ENCODE results near the gene TSC22D4.

The TSC22D4 gene

GRCh38 chr7:100486111-100486636 lies 7.2 kb upstream of the TSC22D4 start:
- Mint-ChIP-seq H3K9me3 (no peaks in the 10 kb centered on the region), H3K36me3 (ENCODE audit: low read depth) (no peaks in the 10 kb centered on the region), H3K27me3 (no peaks in the 10 kb centered on the region), H3K27ac (no peak overlapping the region), H3K4me3 (no peak overlapping the region), H3K4me1 (peaks cover 9% of the 10 kb centered on the region)
- DNase-seq, result no peak
- no peak for ATAC-seq

GRCh38 chr7:100485471-100485876 lies 6.5 kb upstream of the TSC22D4 start:
- Mint-ChIP-seq H3K9me3 (no peaks in the 10 kb centered on the region), H3K4me3 (no peak overlapping the region), H3K36me3 (ENCODE audit: low read depth) (no peaks in the 10 kb centered on the region), H3K27ac (no peak overlapping the region), H3K27me3 (no peaks in the 10 kb centered on the region), H3K4me1 (peaks cover 9% of the 10 kb centered on the region)
- DNase-seq (no peak), ATAC-seq (no peak)

- Mint-ChIP-seq H3K27ac (no peak overlapping the region), H3K4me1 (peaks cover 11% of the 10 kb centered on the region), H3K27me3 (no peaks in the 10 kb centered on the region), H3K36me3 (ENCODE audit: low read depth) (no peaks in the 10 kb centered on the region), H3K9me3 (no peaks in the 10 kb centered on the region), H3K4me3 (peak overlapping the region; percentile 10)
- DNase-seq, result no peak
- no peak for ATAC-seq
Observed at GRCh38 chr7:100484673-100485045, 5.6 kb upstream of the TSC22D4 start.

GRCh38 chr7:100483722-100484672 lies 5.0 kb upstream of the TSC22D4 start, which contains the start of gene NYAP1:
TSS of gene NYAP1 (plus strand) at chr7:100483927. CDS start at chr7:100485312, 1,385 bp downstream.
- Mint-ChIP-seq H3K4me3 (peak within 1 kb of the TSS; percentile 81), H3K27ac (peak within 1 kb of the TSS; percentile 76)

GRCh38 chr7:100483090-100483721 lies 4.2 kb upstream of the TSC22D4 start:
- H3K27ac Mint-ChIP-seq, result peak overlapping the region; percentile 76

More at GRCh38 chr7:100483722-100484672, 5.0 kb upstream of the TSC22D4 start, which contains the start of gene NYAP1:
- ATAC-seq (peak; percentile 1), DNase-seq (peak; percentile 41)
- no peaks in the 10 kb centered on the region for H3K36me3 Mint-ChIP-seq (ENCODE audit: low read depth)
- H3K9me3 Mint-ChIP-seq, result no peaks in the 10 kb centered on the region
- H3K27me3 Mint-ChIP-seq, result no peaks in the 10 kb centered on the region
- H3K4me1 Mint-ChIP-seq, result peaks cover 14% of the 10 kb centered on the region

GRCh38 chr7:100482728-100483089 lies 3.7 kb upstream of the TSC22D4 start:
- H3K36me3 Mint-ChIP-seq (ENCODE audit: low read depth), result no peaks in the 10 kb centered on the region
- H3K27me3 Mint-ChIP-seq, result no peaks in the 10 kb centered on the region
- no peak for DNase-seq
- peaks cover 14% of the 10 kb centered on the region for H3K4me1 Mint-ChIP-seq
- ATAC-seq, result no peak
- no peaks in the 10 kb centered on the region for H3K9me3 Mint-ChIP-seq
- peak overlapping the region; percentile 81 for H3K4me3 Mint-ChIP-seq
- peak overlapping the region; percentile 76 for H3K27ac Mint-ChIP-seq

More at GRCh38 chr7:100483090-100483721, 4.2 kb upstream of the TSC22D4 start:
- H3K9me3 Mint-ChIP-seq, result no peaks in the 10 kb centered on the region
- no peaks in the 10 kb centered on the region for H3K36me3 Mint-ChIP-seq (ENCODE audit: low read depth)
- peak; percentile 90 for DNase-seq
- H3K4me3 Mint-ChIP-seq, result peak overlapping the region; percentile 81
- H3K4me1 Mint-ChIP-seq, result peaks cover 14% of the 10 kb centered on the region
- ATAC-seq, result peak; percentile 65
- no peaks in the 10 kb centered on the region for H3K27me3 Mint-ChIP-seq

GRCh38 chr7:100481466-100481865 lies 2.5 kb upstream of the TSC22D4 start:
- Mint-ChIP-seq H3K36me3 (ENCODE audit: low read depth) (peaks cover 3% of the 10 kb centered on the region), H3K4me3 (no peak overlapping the region), H3K4me1 (peaks cover 23% of the 10 kb centered on the region), H3K27ac (no peak overlapping the region), H3K9me3 (no peaks in the 10 kb centered on the region), H3K27me3 (no peaks in the 10 kb centered on the region)
- DNase-seq, result no peak
- no peak for ATAC-seq

- peaks cover 16% of the 10 kb centered on the region for H3K36me3 Mint-ChIP-seq (ENCODE audit: low read depth)
- H3K9me3 Mint-ChIP-seq, result no peaks in the 10 kb centered on the region
- H3K4me1 Mint-ChIP-seq, result peaks cover 56% of the 10 kb centered on the region
- H3K27ac Mint-ChIP-seq, result peak overlapping the region; percentile 77
- DNase-seq (peak; percentile 34), ATAC-seq (no peak)
- no peaks in the 10 kb centered on the region for H3K27me3 Mint-ChIP-seq
- peak overlapping the region; percentile 89 for H3K4me3 Mint-ChIP-seq
Observed at GRCh38 chr7:100477871-100478267, 1.1 kb downstream of the TSC22D4 start.

GRCh38 chr7:100476903-100477870 lies 1.8 kb downstream of the TSC22D4 start:
- Mint-ChIP-seq H3K4me1 (peaks cover 50% of the 10 kb centered on the region), H3K9me3 (no peaks in the 10 kb centered on the region), H3K4me3 (peak overlapping the region; percentile 89), H3K36me3 (ENCODE audit: low read depth) (peaks cover 16% of the 10 kb centered on the region), H3K27ac (peak overlapping the region; percentile 88), H3K27me3 (no peaks in the 10 kb centered on the region)
- ATAC-seq (no peak), DNase-seq (peak; percentile 80)

GRCh38 chr7:100476101-100476780 lies 2.8 kb downstream of the TSC22D4 start:
- H3K27ac Mint-ChIP-seq, result peak overlapping the region; percentile 88
- H3K36me3 Mint-ChIP-seq (ENCODE audit: low read depth), result peaks cover 16% of the 10 kb centered on the region
- H3K9me3 Mint-ChIP-seq, result no peaks in the 10 kb centered on the region
- H3K27me3 Mint-ChIP-seq, result no peaks in the 10 kb centered on the region
- H3K4me1 Mint-ChIP-seq, result peaks cover 49% of the 10 kb centered on the region
- no peak for ATAC-seq
- H3K4me3 Mint-ChIP-seq, result peak overlapping the region; percentile 89
- DNase-seq, result no peak

- Mint-ChIP-seq H3K9me3 (no peaks in the 10 kb centered on the region), H3K27me3 (no peaks in the 10 kb centered on the region), H3K36me3 (ENCODE audit: low read depth) (peaks cover 16% of the 10 kb centered on the region), H3K4me3 (peak overlapping the region; percentile 89), H3K27ac (peak overlapping the region; percentile 83), H3K4me1 (peaks cover 49% of the 10 kb centered on the region)
- ATAC-seq, result no peak
- DNase-seq, result peak; percentile 47
Observed at GRCh38 chr7:100475549-100475948, 3.5 kb downstream of the TSC22D4 start.

GRCh38 chr7:100472854-100473499 lies 6.0 kb downstream of the TSC22D4 start:
- H3K36me3 Mint-ChIP-seq (ENCODE audit: low read depth), result peaks cover 16% of the 10 kb centered on the region
- H3K9me3 Mint-ChIP-seq, result no peaks in the 10 kb centered on the region
- DNase-seq (no peak), ATAC-seq (no peak)
- H3K4me1 Mint-ChIP-seq, result peaks cover 53% of the 10 kb centered on the region
- H3K27ac Mint-ChIP-seq, result peak overlapping the region; percentile 69
- no peak overlapping the region for H3K4me3 Mint-ChIP-seq
- no peaks in the 10 kb centered on the region for H3K27me3 Mint-ChIP-seq
